H1 (cell line): Measurements from ENCODE around the gene ZFAND3. TPM values are rescaled to one million over a fixed set of nuclear protein-coding genes. Genes with fewer than 3 reads are reported as not detected.

Source experiments
- CTCF ChIA-PET: fragments of 300-600 bp; sonication (Branson Sonifier 250); formaldehyde crosslinking; loops from one replicate; lab custom pipeline; 2021; ENCODE audit not compliant: partially characterized antibody; lab: Charles Lee
- POLR2A ChIA-PET: fragments of 300-600 bp; sonication (Branson Sonifier 250); formaldehyde crosslinking; loops from one replicate; lab custom pipeline; 2021; ENCODE audit warnings: inconsistent platforms; ENCODE audit not compliant: partially characterized antibody; lab: Charles Lee
- DNase-seq, 2 experiments: peaks; one replicate each; pipeline versions ENCODE4 v3.0.0 to v3.0.0-alpha.2; 2010 to 2022; ENCODE audit warnings: low spot score in 2 of 2, low read depth in 1 of 2, mixed read lengths in 1 of 2
- FAIRE-seq: peaks from 2 replicates; lab custom pipeline; 2011; peaks lifted over from hg19 to GRCh38; lab: Jason Lieb, UNC
- H2AFZ ChIP-seq: 2 replicates; pipeline ENCODE4 v1.8.1; 2012; ENCODE audit warnings: low read length, inconsistent platforms
- H2AK5ac ChIP-seq: 2 replicates; pipeline ENCODE4 v1.6.1; 2013; ENCODE audit warnings: low read depth, low read length
- H2BK120ac ChIP-seq: replicated peaks from 2 replicates; pipeline ENCODE3; 2013; ENCODE audit warnings: low read depth, low read length, inconsistent platforms
- H2BK12ac ChIP-seq: 2 replicates; pipeline ENCODE4 v1.6.1; 2013; ENCODE audit warnings: low read depth, low read length
- H2BK15ac ChIP-seq: 2 replicates; pipeline ENCODE4 v1.6.1; 2013; ENCODE audit warnings: low read length
- H2BK20ac ChIP-seq: 2 replicates; pipeline ENCODE4 v1.6.1; 2013; ENCODE audit warnings: low read length
- H2BK5ac ChIP-seq: 2 replicates; pipeline ENCODE4 v1.6.1; 2013; ENCODE audit warnings: low read depth, low read length
- H3K14ac ChIP-seq: 2 replicates; pipeline ENCODE4 v1.6.1; 2013; ENCODE audit warnings: inconsistent platforms; ENCODE audit not compliant: insufficient read length
- H3K18ac ChIP-seq: 2 replicates; pipeline ENCODE4 v1.6.1; 2013; ENCODE audit warnings: low read length; ENCODE audit errors: extremely low read depth
- H3K23ac ChIP-seq: 2 replicates; pipeline ENCODE4 v1.6.1; 2013; ENCODE audit warnings: inconsistent platforms; ENCODE audit not compliant: insufficient read length
- H3K23me2 ChIP-seq: 2 replicates; pipeline ENCODE4 v1.6.1; 2013; ENCODE audit warnings: low read depth, low read length
- H3K27ac ChIP-seq: 2 replicates; pipeline ENCODE4 v1.6.1; 2011; ENCODE audit warnings: low read depth, low read length, inconsistent platforms
- H3K27me3 ChIP-seq, 4 experiments: replicated peaks in 1 of 4; 1 replicate in 1 of 4; 2 replicates in 3 of 4; pipeline versions ENCODE4 v1.6.1 to v1.8.1; 2011 to 2013; ENCODE audit warnings: low read length in 3 of 4, mild to moderate bottlenecking in 3 of 4, inconsistent platforms in 2 of 4, mixed read lengths in 2 of 4, moderate library complexity in 1 of 4; ENCODE audit not compliant: control insufficient read depth in 3 of 4, insufficient read depth in 3 of 4; ENCODE audit errors: extremely low read depth in 1 of 4
- H3K36me3 ChIP-seq, 4 experiments: 2 replicates each; pipeline versions ENCODE4 v1.6.1 to v1.8.1; 2011 to 2013; ENCODE audit warnings: mild to moderate bottlenecking in 4 of 4, low read length in 3 of 4, moderate library complexity in 2 of 4, control low read depth in 1 of 4, inconsistent platforms in 1 of 4; ENCODE audit not compliant: insufficient read depth in 4 of 4, control insufficient read depth in 2 of 4
- H3K4ac ChIP-seq: replicated peaks from 2 replicates; pipeline ENCODE3; 2013; ENCODE audit warnings: low read length, low read depth, mixed read lengths, inconsistent platforms; ENCODE audit not compliant: insufficient read length
- H3K4me1 ChIP-seq, 4 experiments: replicated peaks in 1 of 4; 1 replicate in 1 of 4; 2 replicates in 3 of 4; pipeline versions ENCODE4 v1.6.1 to v1.8.1; 2011 to 2013; ENCODE audit warnings: low read length in 3 of 4, inconsistent platforms in 2 of 4, mixed read lengths in 1 of 4; ENCODE audit not compliant: insufficient read depth in 4 of 4, control insufficient read depth in 3 of 4
- H3K4me2 ChIP-seq, 2 experiments: 2 replicates each; pipeline versions ENCODE4 v1.6.1 to v1.8.1; 2011 to 2013; ENCODE audit warnings: low read depth in 2 of 2, low read length in 2 of 2, control low read depth in 1 of 2, inconsistent platforms in 1 of 2, mild to moderate bottlenecking in 1 of 2; ENCODE audit not compliant: insufficient read depth in 1 of 2
- H3K4me3 ChIP-seq, 4 experiments: fragments of 200-600, 300-600 bp in 1 of 4; sonication (generic), shearing (Covaris generic), sonication (Bioruptor Twin) in 1 of 4; 2 replicates each; pipeline versions ENCODE4 v1.5.1 to v1.8.1; 2011 to 2016; ENCODE audit warnings: low read length in 4 of 4, low read depth in 3 of 4, control low read depth in 2 of 4, inconsistent platforms in 2 of 4, mild to moderate bottlenecking in 2 of 4, mixed read lengths in 1 of 4, moderate library complexity in 1 of 4; ENCODE audit not compliant: insufficient read depth in 2 of 4; ENCODE audit errors: extremely low read depth in 1 of 4
- H3K56ac ChIP-seq: replicated peaks from 2 replicates; pipeline ENCODE3; 2013; ENCODE audit warnings: low read depth, mild to moderate bottlenecking, mixed read lengths, low read length, inconsistent platforms; ENCODE audit not compliant: insufficient read length
- H3K79me1 ChIP-seq: 2 replicates; pipeline ENCODE4 v1.6.1; 2013; ENCODE audit warnings: low read depth, low read length, control low read depth
- H3K79me2 ChIP-seq, 2 experiments: 2 replicates each; pipeline versions ENCODE4 v1.6.1 to v1.8.1; 2012 to 2013; ENCODE audit warnings: low read length in 2 of 2, mild to moderate bottlenecking in 2 of 2, inconsistent platforms in 1 of 2; ENCODE audit not compliant: insufficient read depth in 2 of 2, control insufficient read depth in 1 of 2
- H3K9ac ChIP-seq, 4 experiments: replicated peaks in 1 of 4; 1 replicate in 1 of 4; 2 replicates in 3 of 4; pipeline versions ENCODE4 v1.6.1 to v1.8.1; 2011 to 2013; ENCODE audit warnings: low read depth in 3 of 4, low read length in 3 of 4, control low read depth in 2 of 4, mild to moderate bottlenecking in 2 of 4, moderate library complexity in 2 of 4, inconsistent platforms in 1 of 4; ENCODE audit errors: extremely low read depth in 1 of 4
- H3K9me3 ChIP-seq, 2 experiments: 2 replicates each; pipeline versions ENCODE4 v1.6.1 to v1.8.1; 2012 to 2013; ENCODE audit warnings: mild to moderate bottlenecking in 2 of 2, moderate library complexity in 2 of 2, control low read depth in 1 of 2, inconsistent platforms in 1 of 2, low read depth in 1 of 2, low read length in 1 of 2, mixed read lengths in 1 of 2; ENCODE audit not compliant: insufficient read depth in 2 of 2
- H4K20me1 ChIP-seq, 2 experiments: replicated peaks in 1 of 2; 2 replicates each; pipeline versions ENCODE3 to v1.8.1; 2011 to 2013; ENCODE audit warnings: inconsistent platforms in 2 of 2, low read length in 2 of 2, mild to moderate bottlenecking in 1 of 2; ENCODE audit not compliant: insufficient read depth in 2 of 2, control insufficient read depth in 1 of 2
- H4K5ac ChIP-seq: 2 replicates; pipeline ENCODE4 v1.6.1; 2013; ENCODE audit warnings: low read length, low read depth, mixed read lengths, inconsistent platforms; ENCODE audit not compliant: insufficient read length
- H4K8ac ChIP-seq: 2 replicates; pipeline ENCODE4 v1.8.0; 2013; ENCODE audit warnings: mild to moderate bottlenecking, moderate library complexity, low read length, inconsistent platforms; ENCODE audit not compliant: insufficient read depth; ENCODE audit errors: extremely low read depth
- H4K91ac ChIP-seq: replicated peaks from 2 replicates; pipeline ENCODE3; 2013; ENCODE audit warnings: low read length, mixed read lengths, inconsistent platforms; ENCODE audit not compliant: insufficient read length
- ASH2L ChIP-seq: fragments of 200-600, 300-600 bp; sonication (generic); IDR thresholded peaks from one replicate; pipeline ENCODE4 v1.7.1; 2017; ENCODE audit warnings: low read length
- ATF3 ChIP-seq: IDR thresholded peaks from 2 replicates; pipeline ENCODE4 v1.6.1; 2011; ENCODE audit warnings: low read depth, mild to moderate bottlenecking, low read length; ENCODE audit not compliant: insufficient read depth
- BACH1 ChIP-seq: IDR thresholded peaks from 2 replicates; pipeline ENCODE4 v1.6.1; 2012; ENCODE audit warnings: low read length, improper control_type of control experiment
- CBX8 ChIP-seq: fragments of 300-800, 300-1000 bp; sonication (generic); IDR thresholded peaks from 2 replicates; pipeline ENCODE4 v1.7.1; 2016; ENCODE audit warnings: low read depth, low read length, borderline replicate concordance
- CHD1 ChIP-seq: IDR thresholded peaks from 2 replicates; pipeline ENCODE4 v1.6.1; 2012; ENCODE audit warnings: low read depth, low read length, improper control_type of control experiment
- CTBP2 ChIP-seq: IDR thresholded peaks from 2 replicates; pipeline ENCODE4 v1.7.0; 2011; ENCODE audit warnings: borderline replicate concordance, mild to moderate bottlenecking, moderate library complexity, mixed read lengths, low read length; ENCODE audit not compliant: insufficient read depth, insufficient read length
- EGR1 ChIP-seq: IDR thresholded peaks from 2 replicates; pipeline ENCODE4 v1.6.1; 2011; ENCODE audit warnings: low read depth, low read length, borderline replicate concordance
- JUN ChIP-seq: IDR thresholded peaks from 2 replicates; pipeline ENCODE4 v1.6.1; 2011; ENCODE audit warnings: low read depth, mild to moderate bottlenecking, improper control_type of control experiment, low read length
- MAX ChIP-seq: IDR thresholded peaks from 2 replicates; pipeline ENCODE4 v1.6.1; 2012; ENCODE audit warnings: inconsistent platforms
- POLR2AphosphoS5 ChIP-seq: IDR thresholded peaks from 2 replicates; pipeline ENCODE4 v1.6.1; 2011; ENCODE audit warnings: low read depth, low read length
- RFX5 ChIP-seq: IDR thresholded peaks from 2 replicates; pipeline ENCODE4 v1.6.1; 2011; ENCODE audit warnings: low read depth, low read length, improper control_type of control experiment, borderline replicate concordance
- RXRA ChIP-seq: IDR thresholded peaks from 2 replicates; pipeline ENCODE4 v1.6.1; 2011; ENCODE audit warnings: low read depth, mild to moderate bottlenecking, low read length, moderate library complexity; ENCODE audit not compliant: insufficient read depth
- SP1 ChIP-seq: IDR thresholded peaks from 2 replicates; pipeline ENCODE4 v1.6.1; 2011; ENCODE audit warnings: low read depth, low read length
- WGBS, 2 experiments: shearing (Covaris generic) in 1 of 2; methylation state at CpG; one replicate each; pipeline versions ENCODE4 v1.1.6 to v1.1.7; 2013 to 2015; ENCODE audit warnings: low lambda C conversion rate in 2 of 2, mixed read lengths in 2 of 2, inconsistent platforms in 1 of 2, low coverage in 1 of 2, missing lambda C conversion rate in 1 of 2; ENCODE audit not compliant: insufficient replicate concordance in 2 of 2, insufficient coverage in 1 of 2, insufficient read length in 1 of 2; ENCODE audit errors: extremely low coverage in 1 of 2, missing lambda C conversion rate in 1 of 2; 5-methylcytosine and 5-hydroxymethylcytosine counted together
- polyA plus RNA-seq, 7 experiments: library from polyadenylated mRNA; depleted of rRNA in 3 of 7; stranded (reverse) in 5 of 7; unstranded in 2 of 7; fragments of >200 nt in 5 of 7; fragments of 200-250 nt in 2 of 7; gene quantifications; 1 replicate in 5 of 7; 2 replicates in 1 of 7; 4 replicates in 1 of 7; pipeline versions ENCODE4 v1.2.1 to v1.2.3, GENCODE V29; 2011 to 2013; ENCODE audit warnings: missing spikeins in 2 of 7, mixed read lengths in 2 of 7
- total RNA-seq: library from RNA; stranded (reverse); fragmentation: NEBNext Ultra II Directional; extraction: Animal tissue kit (Norgen Biotek cat#: 25700); gene quantifications from 2 replicates; pipeline ENCODE4 v1.2.1, GENCODE V29; 2021

The ZFAND3 gene
- total and polyA plus RNA-seq, 2 of the 8 experiments (the other 6 are each of a cell fraction or from before 2014, with no cell fraction given): 13.0 to 51.3 TPM

- Histone ChIP-seq H2BK12ac (no peak overlapping the region), H4K8ac (no peak overlapping the region), H2BK20ac (no peak overlapping the region), H3K4ac (no peak overlapping the region), H4K91ac (no peak overlapping the region), H3K4me2 (no peak overlapping the region), H3K27me3 (no peaks in the 10 kb centered on the region), H3K9ac (no peak overlapping the region), H3K14ac (no peak overlapping the region), H3K23ac (no peak overlapping the region), H2AK5ac (no peak overlapping the region), H3K36me3 (no peaks in the 10 kb centered on the region), H4K5ac (no peak overlapping the region), H3K79me2 (peaks cover 2 to 70% of the 10 kb centered on the region in 2 experiments; a peak in 3 of 4 replicates), H2BK120ac (no peak overlapping the region), H2BK15ac (no peak overlapping the region), H3K23me2 (no peaks in the 10 kb centered on the region), H3K27ac (no peak overlapping the region), H4K20me1 (peaks cover 0 to 2% of the 10 kb centered on the region in 2 experiments), H3K79me1 (no peaks in the 10 kb centered on the region), H2AFZ (no peak overlapping the region), H2BK5ac (no peak overlapping the region), H3K4me1 (no peaks in the 10 kb centered on the region), H3K18ac (no peak overlapping the region), H3K9me3 (peaks cover 6 to 9% of the 10 kb centered on the region in 2 experiments; a peak in 2 of 4 replicates), H3K4me3 (no peak overlapping the region), H3K56ac (no peak overlapping the region)
- FAIRE-seq: no peak
- ChIA-PET POLR2A (no interaction called here), CTCF (no interaction called here)
- DNase-seq: no peak
- WGBS, 2 experiments: 83% methylated on average over 3 of the region's 3 CpGs; no CpG with 5 or more reads in 1 of the 2 experiments
- no peak for TF ChIP-seq MAX
- no peak for TF ChIP-seq POLR2AphosphoS5
- TF ChIP-seq CHD1: no peak
- TF ChIP-seq CBX8: no peak
- TF ChIP-seq JUN: no peak
- no peak for TF ChIP-seq ASH2L
- TF ChIP-seq CTBP2: no peak
- no peak for TF ChIP-seq BACH1
- no peak for TF ChIP-seq RFX5
- TF ChIP-seq SP1: no peak
- TF ChIP-seq ATF3: no peak
- TF ChIP-seq EGR1: no peak
- TF ChIP-seq RXRA: no peak
These were observed 158.2 kb downstream of the ZFAND3 start for GRCh38 chr6:37977715-37978114.
